Brain microvascular endothelial cell (primary cell): ENCODE results near the gene AUTS2.

ENCODE experiments used
- DNase-seq: peaks from one replicate; pipeline ENCODE4 v3.0.0-alpha.2; 2020
- H3K27ac ChIP-seq: fragments of 250-450 bp; sonication (Bioruptor Pico); 2 replicates; pipeline ENCODE4 v1.5.1; 2020; ENCODE audit warnings: mild to moderate bottlenecking, moderate library complexity
- H3K27me3 ChIP-seq: fragments of 250-450 bp; sonication (Bioruptor Pico); replicated peaks from 2 replicates; pipeline ENCODE4 v1.5.1; 2020; ENCODE audit warnings: mild to moderate bottlenecking
- H3K36me3 ChIP-seq: fragments of 250-450 bp; sonication (Bioruptor Pico); replicated peaks from 2 replicates; pipeline ENCODE4 v1.5.1; 2020; ENCODE audit warnings: mild to moderate bottlenecking
- H3K4me3 ChIP-seq: 2 replicates; pipeline ENCODE4 v1.5.1; 2011; ENCODE audit warnings: low read depth, mild to moderate bottlenecking, control low read depth, low read length, moderate library complexity
- CTCF ChIP-seq: IDR thresholded peaks from 2 replicates; pipeline ENCODE4 v1.5.1; 2011; ENCODE audit warnings: low read depth, mild to moderate bottlenecking, moderate library complexity, low read length, control low read depth, inconsistent platforms; ENCODE audit errors: missing control alignments
- in situ Hi-C: cut with HindIII; loops from 2 replicates; pipeline ENCODE4 v1.10.0; 2017; ENCODE audit warnings: low sequenced_read_pairs, low pct_ligation_motif_present

Gene AUTS2

GRCh38 chr7:70572571-70572970, 974.3 kb downstream of the AUTS2 start:
- H3K4me3 ChIP-seq: no peak overlapping the region
- no peak overlapping the region for H3K27ac ChIP-seq
- no peaks in the 10 kb centered on the region for H3K36me3 ChIP-seq
- in situ Hi-C loops: no loop called here
- no peak for TF ChIP-seq CTCF
- DNase-seq: no peak
- no peaks in the 10 kb centered on the region for H3K27me3 ChIP-seq

- Histone ChIP-seq H3K27me3 (no peaks in the 10 kb centered on the region), H3K4me3 (no peak overlapping the region), H3K27ac (no peak overlapping the region), H3K36me3 (no peaks in the 10 kb centered on the region)
- no peak for DNase-seq
- in situ Hi-C loops: no loop called here
- TF ChIP-seq CTCF: no peak
Measured at GRCh38 chr7:70573071-70573661, 974.9 kb downstream of the AUTS2 start.

GRCh38 chr7:70573696-70574095, 975.4 kb downstream of the AUTS2 start:
- DNase-seq: no peak
- no peak for TF ChIP-seq CTCF
- in situ Hi-C loops: no loop called here
- Histone ChIP-seq H3K27ac (no peak overlapping the region), H3K4me3 (no peak overlapping the region), H3K36me3 (no peaks in the 10 kb centered on the region), H3K27me3 (no peaks in the 10 kb centered on the region)

- DNase-seq: no peak
- Histone ChIP-seq H3K27me3 (no peaks in the 10 kb centered on the region), H3K36me3 (no peaks in the 10 kb centered on the region), H3K4me3 (no peak overlapping the region), H3K27ac (no peak overlapping the region)
- TF ChIP-seq CTCF: no peak
- in situ Hi-C loops: no loop called here
Measured at GRCh38 chr7:70574314-70574834, 976.1 kb downstream of the AUTS2 start.

GRCh38 chr7:70574970-70575799, 976.9 kb downstream of the AUTS2 start:
- Histone ChIP-seq H3K27ac (no peak overlapping the region), H3K36me3 (no peaks in the 10 kb centered on the region), H3K27me3 (no peaks in the 10 kb centered on the region), H3K4me3 (no peak overlapping the region)
- no peak for TF ChIP-seq CTCF
- DNase-seq: no peak
- in situ Hi-C loops: no loop called here
